GM23248 (cell line): ENCODE measurements around the gene ACACA.

Experiments
- EZH2 ChIP-seq: fragments of 200-600 bp; sonication (generic); IDR thresholded peaks from 2 replicates; pipeline ENCODE4 v1.6.1; 2018; ENCODE audit warnings: antibody characterized with exemption, mild to moderate bottlenecking; ENCODE audit not compliant: insufficient read depth, poor library complexity, severe bottlenecking
- EZH2phosphoT487 ChIP-seq: fragments of 200-600 bp; sonication (generic); IDR thresholded peaks from 2 replicates; pipeline ENCODE4 v1.6.1; 2018; ENCODE audit warnings: antibody characterized with exemption, moderate library complexity, mild to moderate bottlenecking, low read depth; ENCODE audit not compliant: insufficient read depth

GRCh38 chr17:37200497-37200896 is 206.1 kb downstream of the ACACA start:
- no peak for TF ChIP-seq EZH2
- no peak for TF ChIP-seq EZH2phosphoT487
